Gastrocnemius medialis (tissue), 4 donors: ENCODE data around the gene C1QTNF1.

ENCODE experiments used
- POLR2A ChIP-seq, 2 donors: fragments of 450-650 bp; IDR thresholded peaks; one replicate each; pipeline ENCODE4 v1.6.1; 2017; ENCODE audit warnings: antibody characterized with exemption in 2 of 2, mild to moderate bottlenecking in 2 of 2, moderate library complexity in 2 of 2
- TF ChIP-seq, protein P1 (sequence below), 5 experiments: fragments of 450-650 bp in 3 of 5; fragments of 200-600 bp in 2 of 5; sonication (generic) in 2 of 5; IDR thresholded peaks in 4 of 5; conservative IDR thresholded peaks in 1 of 5; 1 replicate in 4 of 5; 2 replicates in 1 of 5; pipeline ENCODE4 v1.5.1; 2016 to 2019; ENCODE audit warnings: antibody characterized with exemption in 5 of 5, mild to moderate bottlenecking in 3 of 5, moderate library complexity in 3 of 5

DNA sequence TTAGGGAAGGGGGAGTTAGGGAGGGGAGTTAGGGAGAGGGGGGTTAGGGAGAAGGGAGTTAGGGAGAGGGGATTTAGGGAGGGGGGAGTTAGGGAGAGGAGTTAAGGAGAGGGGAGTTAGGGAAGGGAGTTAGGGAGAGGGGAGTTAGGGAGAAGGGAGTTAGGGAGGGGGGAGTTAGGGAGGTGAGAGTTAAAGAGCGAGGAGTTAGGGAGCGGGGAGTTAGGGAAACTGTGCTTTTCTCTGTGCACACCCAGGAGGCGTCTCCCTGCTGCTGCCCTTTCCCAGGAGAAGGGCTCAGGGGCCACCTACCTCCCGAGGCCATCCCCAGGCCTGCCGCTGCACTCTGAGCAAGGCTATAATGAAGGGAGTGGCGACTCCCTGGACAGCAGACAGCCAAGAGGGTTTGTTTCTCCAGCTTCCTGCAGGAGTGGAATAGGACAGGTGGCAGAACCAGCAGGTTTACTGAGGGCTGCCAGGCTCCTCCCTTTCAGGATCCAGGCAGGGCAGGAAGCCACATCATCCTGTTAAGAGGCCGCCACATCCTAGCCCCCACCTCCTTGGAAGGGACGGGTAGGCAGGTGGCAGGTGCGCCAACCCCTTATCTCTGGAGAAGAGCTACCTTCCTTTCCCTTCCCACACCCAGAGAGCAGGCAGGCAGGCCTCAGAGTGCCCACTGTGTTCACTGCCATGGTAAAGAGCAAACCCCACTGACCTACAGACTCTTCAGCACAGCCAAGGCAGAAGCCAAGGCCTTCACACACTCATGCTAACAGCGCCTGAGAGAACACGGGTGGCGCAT, 18.7 kb upstream of the C1QTNF1 start:
- TF ChIP-seq, protein P1, sequence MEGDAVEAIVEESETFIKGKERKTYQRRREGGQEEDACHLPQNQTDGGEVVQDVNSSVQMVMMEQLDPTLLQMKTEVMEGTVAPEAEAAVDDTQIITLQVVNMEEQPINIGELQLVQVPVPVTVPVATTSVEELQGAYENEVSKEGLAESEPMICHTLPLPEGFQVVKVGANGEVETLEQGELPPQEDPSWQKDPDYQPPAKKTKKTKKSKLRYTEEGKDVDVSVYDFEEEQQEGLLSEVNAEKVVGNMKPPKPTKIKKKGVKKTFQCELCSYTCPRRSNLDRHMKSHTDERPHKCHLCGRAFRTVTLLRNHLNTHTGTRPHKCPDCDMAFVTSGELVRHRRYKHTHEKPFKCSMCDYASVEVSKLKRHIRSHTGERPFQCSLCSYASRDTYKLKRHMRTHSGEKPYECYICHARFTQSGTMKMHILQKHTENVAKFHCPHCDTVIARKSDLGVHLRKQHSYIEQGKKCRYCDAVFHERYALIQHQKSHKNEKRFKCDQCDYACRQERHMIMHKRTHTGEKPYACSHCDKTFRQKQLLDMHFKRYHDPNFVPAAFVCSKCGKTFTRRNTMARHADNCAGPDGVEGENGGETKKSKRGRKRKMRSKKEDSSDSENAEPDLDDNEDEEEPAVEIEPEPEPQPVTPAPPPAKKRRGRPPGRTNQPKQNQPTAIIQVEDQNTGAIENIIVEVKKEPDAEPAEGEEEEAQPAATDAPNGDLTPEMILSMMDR (IDR thresholded peaks at IDR 0.05 in 4 of 5, conservative IDR thresholded peaks at IDR 0.05 in 1 of 5) = no peak
- TF ChIP-seq POLR2A (IDR thresholded peaks at IDR 0.05) = no peak
